Sigmoid colon (tissue), 7 donors: ENCODE data around the gene FAM3D. TPM values are rescaled to one million over a fixed set of nuclear protein-coding genes. Genes with fewer than 3 reads are reported as not detected.

ENCODE experiments used
- DNase-seq: peaks from one replicate; pipeline ENCODE4 v3.0.0-alpha.2; 2019
- H3K27ac ChIP-seq, 4 donors: fragments of 200-600 bp; sonication (generic); one replicate each; pipeline ENCODE4 v1.5.1; 2016 to 2019; ENCODE audit warnings: mild to moderate bottlenecking in 1 of 4
- H3K27me3 ChIP-seq, 3 donors: fragments of 200-600 bp; sonication (generic); one replicate each; pipeline ENCODE4 v1.5.1; 2019; ENCODE audit warnings: mild to moderate bottlenecking in 1 of 3
- H3K36me3 ChIP-seq, 4 donors: fragments of 200-600 bp; sonication (generic); one replicate each; pipeline ENCODE4 v1.5.1; 2016 to 2019
- H3K4me1 ChIP-seq, 4 donors: fragments of 200-600 bp; sonication (generic); one replicate each; pipeline ENCODE4 v1.5.1; 2017 to 2019
- H3K4me3 ChIP-seq, 4 donors: fragments of 200-600 bp; sonication (generic); one replicate each; pipeline ENCODE4 v1.5.1; 2017 to 2019; ENCODE audit warnings: mild to moderate bottlenecking in 2 of 4, moderate library complexity in 1 of 4
- H3K9me3 ChIP-seq, 4 donors: fragments of 200-600 bp in 3 of 4; sonication (generic) in 3 of 4; one replicate each; pipeline versions ENCODE4 v1.5.1 to v1.6.1; 2013 to 2019
- CTCF ChIP-seq, 4 experiments: fragments of 450-650 bp in 3 of 4; fragments of 200-600 bp in 1 of 4; IDR thresholded peaks; one replicate each; pipeline ENCODE4 v1.5.1; 2016 to 2019; ENCODE audit warnings: antibody characterized with exemption in 4 of 4, mild to moderate bottlenecking in 3 of 4, moderate library complexity in 2 of 4
- EP300 ChIP-seq, 4 donors: sonication (generic); formaldehyde crosslinking; IDR thresholded peaks; one replicate each; pipeline ENCODE4 v1.6.1; 2017; ENCODE audit warnings: antibody characterized with exemption in 4 of 4
- POLR2A ChIP-seq, 2 donors: fragments of 450-650 bp; IDR thresholded peaks; one replicate each; pipeline ENCODE4 v1.6.1; 2016; ENCODE audit warnings: antibody characterized with exemption in 2 of 2, mild to moderate bottlenecking in 2 of 2, moderate library complexity in 2 of 2
- POLR2AphosphoS5 ChIP-seq, 4 donors: sonication (generic); formaldehyde crosslinking; IDR thresholded peaks; one replicate each; pipeline ENCODE4 v1.6.1; 2017; ENCODE audit warnings: antibody characterized with exemption in 4 of 4
- WGBS, 2 donors: extraction: QIAGEN DNeasy Blood & Tissue Kit; methylation state at CpG; one replicate each; pipeline ENCODE4 v1.1.7; 2013; 5-methylcytosine and 5-hydroxymethylcytosine counted together
- intact Hi-C: fragments of 100-400 bp; cut with DNase I; formaldehyde crosslinking; loops from one replicate; pipeline ENCODE4 v1.15.1; 2023
- polyA plus RNA-seq, 3 donors: library from polyadenylated mRNA; stranded (reverse); fragments of 200-250 nt; gene quantifications; one replicate each; pipeline ENCODE4 v1.2.3, GENCODE V29; 2013
- total RNA-seq, 4 donors: library from RNA; depleted of rRNA; stranded (reverse); fragments of >200 nt; gene quantifications; one replicate each; pipeline ENCODE4 v1.1.0, GENCODE V29; 2016
- donor health status: healthy with polysubstance abuse.
- donor health status: Bipolar disorder and iron deficiency.
- donor health status: healthy.

FAM3D gene
- total and polyA plus RNA-seq, 7 donors: 0.36 to 477 (median 215) TPM; not detected in 2

- no peaks in the 10 kb centered on the region for H3K36me3 ChIP-seq
- H3K9me3 ChIP-seq: no peaks in the 10 kb centered on the region
- TF ChIP-seq POLR2AphosphoS5 (IDR thresholded peaks at IDR 0.05) (no peak), POLR2A (IDR thresholded peaks at IDR 0.05) (no peak), CTCF (IDR thresholded peaks at IDR 0.05) (no peak), EP300 (IDR thresholded peaks at IDR 0.05) (no peak)
- no peak for DNase-seq
- peaks cover 0 to 9% (median 0%) of the 10 kb centered on the region in 4 donors for H3K4me1 ChIP-seq
- intact Hi-C loops: no loop called here
- H3K27ac ChIP-seq: no peak overlapping the region
- no peaks in the 10 kb centered on the region for H3K27me3 ChIP-seq
- no peak overlapping the region for H3K4me3 ChIP-seq
These were observed 15.3 kb downstream of the FAM3D start for GRCh38 chr3:58651276-58651675.

- intact Hi-C loops: loop anchor here (10.0 kb wide), 1 partner anchor 1207 kb away; no protein-coding TSS in a partner anchor
These were observed 19.0 kb downstream of the FAM3D start for GRCh38 chr3:58647381-58648141.

DNA sequence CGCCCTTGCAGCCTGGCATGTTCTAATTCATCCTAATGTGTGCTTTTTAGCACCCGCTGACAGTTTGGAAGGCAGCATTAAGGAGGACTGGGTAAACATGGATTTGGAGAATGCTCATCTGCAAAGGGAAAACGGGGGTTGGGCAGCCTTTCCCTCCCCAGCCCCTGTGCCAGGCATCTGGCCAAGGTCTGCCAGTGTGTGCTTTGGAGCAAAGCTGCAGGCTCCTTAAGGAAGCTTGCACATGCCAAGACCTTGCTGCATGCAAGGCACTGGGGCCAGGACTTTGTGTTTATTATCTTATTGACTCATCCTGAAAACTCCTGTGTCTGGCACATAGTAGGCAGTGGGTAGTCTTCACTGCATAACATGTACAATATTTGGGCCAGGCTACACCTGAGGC is 20.1 kb downstream of the FAM3D start:
- no peak overlapping the region for H3K27ac ChIP-seq
- TF ChIP-seq POLR2A (IDR thresholded peaks at IDR 0.05) (no peak), EP300 (IDR thresholded peaks at IDR 0.05) (no peak), CTCF (IDR thresholded peaks at IDR 0.05) (no peak), POLR2AphosphoS5 (IDR thresholded peaks at IDR 0.05) (no peak)
- no peaks in the 10 kb centered on the region for H3K27me3 ChIP-seq
- no peaks in the 10 kb centered on the region for H3K36me3 ChIP-seq
- intact Hi-C loops: loop anchor here (10.0 kb wide), 1 partner anchor 1208 kb away; no protein-coding TSS in a partner anchor
- H3K4me3 ChIP-seq: no peak overlapping the region
- no peak for DNase-seq
- peaks cover 0 to 11% (median 0%) of the 10 kb centered on the region in 4 donors for H3K4me1 ChIP-seq
- no peaks in the 10 kb centered on the region for H3K9me3 ChIP-seq
- WGBS, 2 donors: 72 to 87% methylated on average over 3 of the region's 3 CpGs

More at GRCh38 chr3:58647381-58648141, 19.0 kb downstream of the FAM3D start:
- no peaks in the 10 kb centered on the region for H3K27me3 ChIP-seq
- WGBS, 2 donors: 48 to 61% methylated on average over 3 of the region's 3 CpGs
- peaks cover 0 to 11% (median 0%) of the 10 kb centered on the region in 4 donors for H3K4me1 ChIP-seq
- no peak overlapping the region for H3K27ac ChIP-seq
- no peak overlapping the region for H3K4me3 ChIP-seq
- TF ChIP-seq EP300 (IDR thresholded peaks at IDR 0.05) (no peak), CTCF (IDR thresholded peaks at IDR 0.05) (no peak), POLR2AphosphoS5 (IDR thresholded peaks at IDR 0.05) (no peak), POLR2A (IDR thresholded peaks at IDR 0.05) (no peak)
- no peak for DNase-seq
- H3K9me3 ChIP-seq: no peaks in the 10 kb centered on the region
- H3K36me3 ChIP-seq: no peaks in the 10 kb centered on the region

GRCh38 chr3:58645726-58646125 is 20.8 kb downstream of the FAM3D start:
- H3K4me3 ChIP-seq: no peak overlapping the region
- TF ChIP-seq EP300 (IDR thresholded peaks at IDR 0.05) (no peak), POLR2A (IDR thresholded peaks at IDR 0.05) (no peak), CTCF (IDR thresholded peaks at IDR 0.05) (no peak), POLR2AphosphoS5 (IDR thresholded peaks at IDR 0.05) (no peak)
- H3K36me3 ChIP-seq: no peaks in the 10 kb centered on the region
- H3K4me1 ChIP-seq: peaks cover 0 to 11% (median 2%) of the 10 kb centered on the region in 4 donors
- no peaks in the 10 kb centered on the region for H3K9me3 ChIP-seq
- no peak overlapping the region for H3K27ac ChIP-seq
- intact Hi-C loops: loop anchor here (10.0 kb wide), 1 partner anchor 1209 kb away; no protein-coding TSS in a partner anchor
- 87 to 95% methylated on average over 4 of the region's 4 CpGs for WGBS, 2 donors
- DNase-seq: no peak
- no peaks in the 10 kb centered on the region for H3K27me3 ChIP-seq
